NCI-H2107 treated with DMSO at 0.1 percent for 48 hours (cell line): ENCODE measurements around the gene PPDPF.

Source experiments
- DNase-seq: peaks from one replicate; lab custom pipeline; 2025; ENCODE audit not compliant: unreplicated experiment; lab: John Stamatoyannopoulos, UW

The PPDPF gene

GRCh38 chr20:63536241-63536977 is 15.8 kb downstream of the PPDPF start:
- no peak for DNase-seq

- DNase-seq, result no peak
These were observed 16.5 kb downstream of the PPDPF start, which contains the start of gene PTK6 for GRCh38 chr20:63536997-63537524. PTK6 (minus strand) TSS chr20:63537376; CDS start chr20:63537314, 62 bp downstream.

- peak; percentile 38 for DNase-seq
These were observed 17.1 kb downstream of the PPDPF start for GRCh38 chr20:63537525-63538203.

- DNase-seq, result peak; percentile 66
These were observed 17.9 kb downstream of the PPDPF start for GRCh38 chr20:63538204-63539091.

- DNase-seq, result no peak
These were observed 18.5 kb downstream of the PPDPF start for GRCh38 chr20:63539092-63539430.

GRCh38 chr20:63539441-63540370 is 19.1 kb downstream of the PPDPF start:
- no peak for DNase-seq

- DNase-seq, result no peak
These were observed 20.0 kb downstream of the PPDPF start for GRCh38 chr20:63540417-63541186.

GRCh38 chr20:63541371-63541770 is 20.8 kb downstream of the PPDPF start:
- no peak for DNase-seq

- no peak for DNase-seq
These were observed 21.5 kb downstream of the PPDPF start for GRCh38 chr20:63542031-63542559.

- DNase-seq, result no peak
These were observed 22.1 kb downstream of the PPDPF start for GRCh38 chr20:63542696-63543095.

GRCh38 chr20:63543131-63543530 is 22.6 kb downstream of the PPDPF start:
- DNase-seq, result no peak

- DNase-seq, result no peak
These were observed 23.2 kb downstream of the PPDPF start for GRCh38 chr20:63543733-63544132.

- no peak for DNase-seq
These were observed 23.8 kb downstream of the PPDPF start for GRCh38 chr20:63544241-63544957.

- DNase-seq, result no peak
These were observed 24.5 kb downstream of the PPDPF start for GRCh38 chr20:63544958-63545516.

GRCh38 chr20:63545814-63546213 is 25.2 kb downstream of the PPDPF start:
- no peak for DNase-seq

GRCh38 chr20:63546256-63546955 is 25.8 kb downstream of the PPDPF start:
- DNase-seq, result no peak

- no peak for DNase-seq
These were observed 26.6 kb downstream of the PPDPF start for GRCh38 chr20:63546956-63547724.
